ENCODE data around the gene TOP3A.

The TOP3A gene

GRCh38 chr17:18327556-18327955, 12.8 kb upstream of the TOP3A start:
- DNase-seq (ENCODE audit: low spot score), result no peak
- Histone ChIP-seq H3K4me1 (ENCODE audit: insufficient read depth, poor library complexity, severe bottlenecking) (no peaks in the 10 kb centered on the region), H3K36me3 (ENCODE audit: low read depth) (peaks cover 47% of the 10 kb centered on the region)

GRCh38 chr17:18327093-18327492, 12.3 kb upstream of the TOP3A start:
- Histone ChIP-seq H3K27me3 (ENCODE audit: insufficient read depth, poor library complexity, severe bottlenecking) (no peaks in the 10 kb centered on the region), H3K4me1 (ENCODE audit: insufficient read depth, poor library complexity, severe bottlenecking) (no peaks in the 10 kb centered on the region), H3K4me3 (ENCODE audit: severe bottlenecking) (no peak overlapping the region), H3K9me3 (ENCODE audit: severe bottlenecking) (no peaks in the 10 kb centered on the region), H3K27ac (ENCODE audit: poor library complexity, severe bottlenecking) (no peak overlapping the region), H3K36me3 (ENCODE audit: low read depth) (peaks cover 51% of the 10 kb centered on the region)
- DNase-seq (ENCODE audit: low spot score) (no peak), ATAC-seq (ENCODE audit: low read depth) (no peak)
- TF ChIP-seq, protein P1, sequence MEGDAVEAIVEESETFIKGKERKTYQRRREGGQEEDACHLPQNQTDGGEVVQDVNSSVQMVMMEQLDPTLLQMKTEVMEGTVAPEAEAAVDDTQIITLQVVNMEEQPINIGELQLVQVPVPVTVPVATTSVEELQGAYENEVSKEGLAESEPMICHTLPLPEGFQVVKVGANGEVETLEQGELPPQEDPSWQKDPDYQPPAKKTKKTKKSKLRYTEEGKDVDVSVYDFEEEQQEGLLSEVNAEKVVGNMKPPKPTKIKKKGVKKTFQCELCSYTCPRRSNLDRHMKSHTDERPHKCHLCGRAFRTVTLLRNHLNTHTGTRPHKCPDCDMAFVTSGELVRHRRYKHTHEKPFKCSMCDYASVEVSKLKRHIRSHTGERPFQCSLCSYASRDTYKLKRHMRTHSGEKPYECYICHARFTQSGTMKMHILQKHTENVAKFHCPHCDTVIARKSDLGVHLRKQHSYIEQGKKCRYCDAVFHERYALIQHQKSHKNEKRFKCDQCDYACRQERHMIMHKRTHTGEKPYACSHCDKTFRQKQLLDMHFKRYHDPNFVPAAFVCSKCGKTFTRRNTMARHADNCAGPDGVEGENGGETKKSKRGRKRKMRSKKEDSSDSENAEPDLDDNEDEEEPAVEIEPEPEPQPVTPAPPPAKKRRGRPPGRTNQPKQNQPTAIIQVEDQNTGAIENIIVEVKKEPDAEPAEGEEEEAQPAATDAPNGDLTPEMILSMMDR (IDR thresholded peaks at IDR 0.05; ENCODE audit: poor library complexity, severe bottlenecking), result no peak

More at GRCh38 chr17:18327556-18327955, 12.8 kb upstream of the TOP3A start:
- Histone ChIP-seq H3K27ac (ENCODE audit: poor library complexity, severe bottlenecking) (no peak overlapping the region), H3K9me3 (ENCODE audit: severe bottlenecking) (no peaks in the 10 kb centered on the region), H3K4me3 (ENCODE audit: severe bottlenecking) (no peak overlapping the region), H3K27me3 (ENCODE audit: insufficient read depth, poor library complexity, severe bottlenecking) (no peaks in the 10 kb centered on the region)
- TF ChIP-seq, protein P1 (IDR thresholded peaks at IDR 0.05; ENCODE audit: poor library complexity, severe bottlenecking), result no peak
- ATAC-seq (ENCODE audit: low read depth), result no peak

DNA sequence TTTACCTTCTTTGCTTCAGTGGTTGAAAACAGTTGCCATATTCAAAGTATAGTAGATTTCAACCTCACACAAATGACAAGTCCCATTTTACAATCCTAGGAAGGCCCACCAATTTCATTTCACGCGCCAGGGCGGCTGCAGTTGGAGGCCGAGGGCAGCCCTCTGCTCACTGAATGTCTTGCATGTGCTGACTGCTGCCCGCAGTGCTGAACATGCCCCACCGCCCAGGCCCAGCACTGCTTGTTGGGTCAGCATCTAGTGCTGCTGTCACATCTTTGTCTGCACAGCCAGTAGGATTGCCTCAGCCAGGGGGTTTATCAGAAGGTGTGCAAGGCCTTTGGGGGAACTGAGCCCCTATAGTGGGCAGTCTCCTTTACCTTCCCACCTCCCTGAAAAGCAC, 11.8 kb upstream of the TOP3A start:
- peaks cover 51% of the 10 kb centered on the region for H3K36me3 ChIP-seq (ENCODE audit: low read depth)

GRCh38 chr17:18326039-18326438, 11.2 kb upstream of the TOP3A start:
- ATAC-seq (ENCODE audit: low read depth) (no peak), DNase-seq (ENCODE audit: low spot score) (no peak)
- TF ChIP-seq, protein P1 (IDR thresholded peaks at IDR 0.05; ENCODE audit: poor library complexity, severe bottlenecking), result no peak
- H3K4me3 ChIP-seq (ENCODE audit: severe bottlenecking), result no peak overlapping the region
- H3K36me3 ChIP-seq (ENCODE audit: low read depth), result peaks cover 56% of the 10 kb centered on the region
- no peaks in the 10 kb centered on the region for H3K4me1 ChIP-seq (ENCODE audit: insufficient read depth, poor library complexity, severe bottlenecking)
- no peak overlapping the region for H3K27ac ChIP-seq (ENCODE audit: poor library complexity, severe bottlenecking)
- H3K9me3 ChIP-seq (ENCODE audit: severe bottlenecking), result no peaks in the 10 kb centered on the region
- H3K27me3 ChIP-seq (ENCODE audit: insufficient read depth, poor library complexity, severe bottlenecking), result no peaks in the 10 kb centered on the region

More for the DNA sequence above, 11.8 kb upstream of the TOP3A start:
- no peaks in the 10 kb centered on the region for H3K9me3 ChIP-seq (ENCODE audit: severe bottlenecking)
- H3K4me1 ChIP-seq (ENCODE audit: insufficient read depth, poor library complexity, severe bottlenecking), result no peaks in the 10 kb centered on the region
- DNase-seq (ENCODE audit: low spot score) (no peak), ATAC-seq (ENCODE audit: low read depth) (no peak; the same call in 2 of the 3 replicates)
- no peak overlapping the region for H3K27ac ChIP-seq (ENCODE audit: poor library complexity, severe bottlenecking)
- TF ChIP-seq, protein P1 (IDR thresholded peaks at IDR 0.05; ENCODE audit: poor library complexity, severe bottlenecking), result no peak
- no peak overlapping the region for H3K4me3 ChIP-seq (ENCODE audit: severe bottlenecking)
- H3K27me3 ChIP-seq (ENCODE audit: insufficient read depth, poor library complexity, severe bottlenecking), result no peaks in the 10 kb centered on the region

DNA sequence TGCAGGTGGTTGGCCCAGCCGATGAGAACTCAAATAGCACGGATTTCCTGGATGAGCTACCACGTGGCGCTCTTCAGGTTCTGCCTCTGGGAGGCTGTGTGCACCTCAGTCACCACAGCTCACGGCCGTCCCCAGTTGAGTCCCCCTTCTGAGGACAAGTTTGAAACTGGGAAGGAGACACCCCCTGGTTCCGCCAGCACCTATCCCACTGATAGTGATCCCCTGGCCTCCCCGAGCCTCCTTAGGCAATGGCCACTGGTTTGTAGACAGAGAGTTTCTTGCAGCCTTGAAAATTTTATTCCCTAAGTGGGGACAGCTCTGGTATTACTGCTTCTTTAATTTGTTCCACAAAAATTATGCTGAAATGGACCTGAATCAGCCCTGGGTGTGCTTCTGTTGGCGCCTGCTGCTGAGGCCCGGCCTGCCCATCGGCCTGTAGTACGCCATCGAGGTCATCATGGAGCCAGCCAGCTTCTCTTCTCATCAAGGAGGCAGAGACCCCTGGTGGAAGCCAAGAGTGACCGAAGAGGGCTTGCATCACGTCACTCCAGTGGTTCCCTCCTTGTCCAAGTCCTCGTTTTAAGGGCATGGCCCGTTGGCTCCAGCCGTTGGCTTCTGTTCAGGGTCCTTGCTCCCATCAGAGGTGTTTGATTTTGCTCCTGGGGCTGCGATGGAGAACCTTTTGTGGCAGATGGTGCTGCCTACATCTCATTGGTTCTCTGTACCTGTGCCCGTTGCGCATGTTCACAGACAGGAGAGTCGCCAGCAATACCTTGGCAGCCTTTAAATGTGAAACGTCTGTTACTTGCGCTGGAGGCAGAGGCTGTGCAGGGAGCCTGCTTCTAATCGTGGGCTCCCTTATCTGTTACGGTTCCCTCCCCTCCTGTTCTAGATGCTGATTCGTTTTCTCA, 9.6 kb upstream of the TOP3A start:
- H3K4me3 ChIP-seq (ENCODE audit: severe bottlenecking), result no peak overlapping the region
- ATAC-seq (ENCODE audit: low read depth) (no peak), DNase-seq (ENCODE audit: low spot score) (no peak)
- H3K36me3 ChIP-seq (ENCODE audit: low read depth), result peaks cover 58% of the 10 kb centered on the region
- no peaks in the 10 kb centered on the region for H3K4me1 ChIP-seq (ENCODE audit: insufficient read depth, poor library complexity, severe bottlenecking)
- no peak overlapping the region for H3K27ac ChIP-seq (ENCODE audit: poor library complexity, severe bottlenecking)
- TF ChIP-seq, protein P1 (IDR thresholded peaks at IDR 0.05; ENCODE audit: poor library complexity, severe bottlenecking), result no peak
- H3K27me3 ChIP-seq (ENCODE audit: insufficient read depth, poor library complexity, severe bottlenecking), result no peaks in the 10 kb centered on the region
- no peaks in the 10 kb centered on the region for H3K9me3 ChIP-seq (ENCODE audit: severe bottlenecking)

Measured in RWPE2 (cell line).